ENCODE results near the gene BTNL9.
"Not testable (repeated sequence)": the region's sequence is repeated elsewhere in the genome, so short reads cannot be mapped to it uniquely, and the experiment has no call there.

The BTNL9 gene

GRCh38 chr5:181099602-181100086 is 59.6 kb downstream of the BTNL9 start:
- DNase-seq (ENCODE audit: low read depth in 2 of 2) = no peak

- no peak for DNase-seq (ENCODE audit: low read depth in 2 of 2)
Measured at GRCh38 chr5:181100121-181100875, 60.2 kb downstream of the BTNL9 start.

- DNase-seq (ENCODE audit: low read depth in 2 of 2) = not testable (repeated sequence)
Measured at GRCh38 chr5:181101030-181101641, 61.1 kb downstream of the BTNL9 start.

- not testable (repeated sequence) for DNase-seq (ENCODE audit: low read depth in 2 of 2)
Measured at GRCh38 chr5:181101930-181102674, 62.0 kb downstream of the BTNL9 start.

- DNase-seq (ENCODE audit: low read depth in 2 of 2) = not testable (repeated sequence)
Measured at GRCh38 chr5:181104259-181104568, 64.1 kb downstream of the BTNL9 start.

- not testable (repeated sequence) for DNase-seq (ENCODE audit: low read depth in 2 of 2)
Measured at GRCh38 chr5:181104606-181105390, 64.7 kb downstream of the BTNL9 start.

GRCh38 chr5:181105391-181106025 is 65.4 kb downstream of the BTNL9 start:
- no peak for DNase-seq (ENCODE audit: low read depth in 2 of 2)

- no peak for DNase-seq (ENCODE audit: low read depth in 2 of 2)
Measured at GRCh38 chr5:181107699-181108098, 67.6 kb downstream of the BTNL9 start.

- DNase-seq (ENCODE audit: low read depth in 2 of 2) = no peak
Measured at GRCh38 chr5:181108578-181109165, 68.6 kb downstream of the BTNL9 start.

- no peak for DNase-seq (ENCODE audit: low read depth in 2 of 2)
Measured at GRCh38 chr5:181109489-181110013, 69.5 kb downstream of the BTNL9 start.

GRCh38 chr5:181111010-181111409 is 70.9 kb downstream of the BTNL9 start:
- no peak for DNase-seq (ENCODE audit: low read depth in 2 of 2)
